ENCODE measurements around the gene SLC9A1.

SLC9A1 gene

DNA sequence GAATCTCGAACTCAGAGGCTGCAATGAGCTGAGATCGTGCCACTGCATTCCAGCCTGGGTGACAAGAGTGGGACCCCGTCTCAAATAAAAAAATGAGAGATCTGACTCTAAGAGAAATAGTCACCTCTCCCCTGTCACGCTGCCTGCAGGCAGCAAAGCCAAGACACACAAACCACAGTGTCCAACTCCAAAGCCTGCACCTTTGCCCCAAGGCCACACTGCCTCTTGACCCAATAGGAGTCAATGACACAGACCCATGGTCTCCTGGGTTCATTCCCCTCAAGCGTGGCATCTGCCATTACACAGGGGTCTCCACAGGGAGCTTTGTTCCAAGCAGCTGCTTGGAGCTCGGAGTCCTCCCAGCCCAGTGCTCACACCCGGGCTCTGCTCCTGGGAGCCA is 46.3 kb downstream of the SLC9A1 start:
- Histone ChIP-seq H3K9me3 (ENCODE audit: control insufficient read depth, insufficient read depth, low read depth, low read length) (no peaks in the 10 kb centered on the region), H3K27ac (ENCODE audit: extremely low read depth, low read depth, low read length) (no peak overlapping the region), H3K4me3 (ENCODE audit: low read depth, low read length) (no peak overlapping the region), H3K36me3 (ENCODE audit: control insufficient read depth in 2 of 2, insufficient read depth in 1 of 2, low read length in 2 of 2) (peaks cover 0 to 65% of the 10 kb centered on the region in 2 experiments; a peak in 2 of 3 replicates), H3K4me1 (ENCODE audit: control insufficient read depth, insufficient read depth, low read length) (no peaks in the 10 kb centered on the region)
- TF ChIP-seq IKZF3 (tag by site-specific recombination; IDR thresholded peaks at IDR 0.05) (no peak), ZNF335 (tag by site-specific recombination; conservative IDR thresholded peaks at IDR 0.05) (no peak), TCF7L2 (IDR thresholded peaks at IDR 0.05; ENCODE audit: borderline replicate concordance, low read depth, low read length) (no peak), ZNF404 (tag by site-specific recombination; IDR thresholded peaks at IDR 0.05) (no peak), ZNF274 (IDR thresholded peaks at IDR 0.05; ENCODE audit: low read length) (no peak), ZNF274 (tag by site-specific recombination; IDR thresholded peaks at IDR 0.05; ENCODE audit: borderline replicate concordance) (no peak), ZNF140 (tag by site-specific recombination; IDR thresholded peaks at IDR 0.05) (no peak), ZNF549 (tag by site-specific recombination; IDR thresholded peaks at IDR 0.05) (no peak), ZNF677 (tag by site-specific recombination; IDR thresholded peaks at IDR 0.05) (no peak), WT1 (tag by site-specific recombination; IDR thresholded peaks at IDR 0.05) (no peak), ZBTB1 (tag by site-specific recombination; IDR thresholded peaks at IDR 0.05) (no peak), HOXD13 (CRISPR knock-in tag; IDR thresholded peaks at IDR 0.05; ENCODE audit: borderline replicate concordance) (no peak), ZNF391 (tag by site-specific recombination; IDR thresholded peaks at IDR 0.05; ENCODE audit: borderline replicate concordance, low read depth) (no peak), OVOL3 (tag by site-specific recombination; IDR thresholded peaks at IDR 0.05) (no peak)
- POLR2A ChIA-PET, result no interaction called here
- CTCF ChIA-PET, result interaction anchor here (0.6 to 4.0 kb wide), 5 partner anchors 9 to 186 kb away, joined by 3 to 12 read pairs (median 4); no protein-coding TSS in a partner anchor

DNA sequence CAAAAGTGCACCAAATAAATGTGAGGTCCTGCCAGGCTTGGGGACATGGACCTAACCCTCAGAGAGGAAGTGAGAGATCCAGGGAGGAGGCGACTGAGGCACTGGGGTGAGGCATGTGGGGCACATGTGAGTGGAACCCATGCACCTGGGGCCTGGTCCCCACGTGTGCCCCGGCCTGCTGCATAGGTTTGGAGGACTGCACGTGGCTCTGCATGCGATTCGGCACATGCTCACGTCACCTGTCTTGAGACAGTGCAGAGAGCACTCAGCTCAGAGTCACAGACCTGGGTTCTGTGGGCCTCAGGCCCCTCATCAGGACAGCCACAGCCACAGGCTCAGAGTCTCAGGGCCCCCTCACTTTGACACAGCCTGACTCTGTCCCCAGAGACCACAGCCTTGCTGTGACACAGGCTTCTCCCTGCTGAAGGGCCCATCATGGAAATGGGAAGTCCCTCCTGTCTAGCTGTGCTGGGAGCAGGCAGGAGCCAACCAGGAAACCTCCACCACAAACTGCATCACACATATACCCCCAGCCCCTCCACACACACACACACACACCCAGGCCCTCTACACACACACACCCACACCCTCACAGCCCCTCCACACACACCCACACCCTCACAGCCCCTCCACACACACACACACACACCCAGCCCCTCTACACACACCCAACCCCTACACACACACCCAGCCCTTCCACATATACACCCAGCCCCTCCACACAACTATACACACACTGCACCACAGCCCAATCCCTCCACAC is 48.2 kb downstream of the SLC9A1 start:
- H3K36me3 ChIP-seq (ENCODE audit: control insufficient read depth in 2 of 2, insufficient read depth in 1 of 2, low read length in 2 of 2), result peaks cover 0 to 66% of the 10 kb centered on the region in 2 experiments; a peak in 1 of 3 replicates
- H3K27ac ChIP-seq (ENCODE audit: extremely low read depth, low read depth, low read length), result no peak overlapping the region
- no peaks in the 10 kb centered on the region for H3K4me1 ChIP-seq (ENCODE audit: control insufficient read depth, insufficient read depth, low read length)
- H3K9me3 ChIP-seq (ENCODE audit: control insufficient read depth, insufficient read depth, low read depth, low read length), result no peaks in the 10 kb centered on the region
- H3K4me3 ChIP-seq (ENCODE audit: low read depth, low read length), result no peak overlapping the region
- ChIA-PET CTCF (interaction anchor here (7.8 kb wide), 1 partner anchor 177 kb away, joined by 88 read pairs; no protein-coding TSS in a partner anchor), POLR2A (no interaction called here)
- peak; percentile 80 for TF ChIP-seq ZFHX2 (tag by site-specific recombination; conservative IDR thresholded peaks at IDR 0.05)
- 0 out of 2 replicates have a peak, but pooled peaks have one; percentile 27 for TF ChIP-seq IKZF3 (tag by site-specific recombination; IDR thresholded peaks at IDR 0.05)
- TF ChIP-seq, protein P1, sequence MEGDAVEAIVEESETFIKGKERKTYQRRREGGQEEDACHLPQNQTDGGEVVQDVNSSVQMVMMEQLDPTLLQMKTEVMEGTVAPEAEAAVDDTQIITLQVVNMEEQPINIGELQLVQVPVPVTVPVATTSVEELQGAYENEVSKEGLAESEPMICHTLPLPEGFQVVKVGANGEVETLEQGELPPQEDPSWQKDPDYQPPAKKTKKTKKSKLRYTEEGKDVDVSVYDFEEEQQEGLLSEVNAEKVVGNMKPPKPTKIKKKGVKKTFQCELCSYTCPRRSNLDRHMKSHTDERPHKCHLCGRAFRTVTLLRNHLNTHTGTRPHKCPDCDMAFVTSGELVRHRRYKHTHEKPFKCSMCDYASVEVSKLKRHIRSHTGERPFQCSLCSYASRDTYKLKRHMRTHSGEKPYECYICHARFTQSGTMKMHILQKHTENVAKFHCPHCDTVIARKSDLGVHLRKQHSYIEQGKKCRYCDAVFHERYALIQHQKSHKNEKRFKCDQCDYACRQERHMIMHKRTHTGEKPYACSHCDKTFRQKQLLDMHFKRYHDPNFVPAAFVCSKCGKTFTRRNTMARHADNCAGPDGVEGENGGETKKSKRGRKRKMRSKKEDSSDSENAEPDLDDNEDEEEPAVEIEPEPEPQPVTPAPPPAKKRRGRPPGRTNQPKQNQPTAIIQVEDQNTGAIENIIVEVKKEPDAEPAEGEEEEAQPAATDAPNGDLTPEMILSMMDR (tag by site-specific recombination; IDR thresholded peaks at IDR 0.05), result no peak
- TF ChIP-seq ZNF664 (tag by site-specific recombination; IDR thresholded peaks at IDR 0.05), result no peak
- no peak for TF ChIP-seq ZNF157 (tag by site-specific recombination; IDR thresholded peaks at IDR 0.05)
- TF ChIP-seq ZSCAN23 (tag by site-specific recombination; IDR thresholded peaks at IDR 0.05), result no peak
- TF ChIP-seq, protein P2, sequence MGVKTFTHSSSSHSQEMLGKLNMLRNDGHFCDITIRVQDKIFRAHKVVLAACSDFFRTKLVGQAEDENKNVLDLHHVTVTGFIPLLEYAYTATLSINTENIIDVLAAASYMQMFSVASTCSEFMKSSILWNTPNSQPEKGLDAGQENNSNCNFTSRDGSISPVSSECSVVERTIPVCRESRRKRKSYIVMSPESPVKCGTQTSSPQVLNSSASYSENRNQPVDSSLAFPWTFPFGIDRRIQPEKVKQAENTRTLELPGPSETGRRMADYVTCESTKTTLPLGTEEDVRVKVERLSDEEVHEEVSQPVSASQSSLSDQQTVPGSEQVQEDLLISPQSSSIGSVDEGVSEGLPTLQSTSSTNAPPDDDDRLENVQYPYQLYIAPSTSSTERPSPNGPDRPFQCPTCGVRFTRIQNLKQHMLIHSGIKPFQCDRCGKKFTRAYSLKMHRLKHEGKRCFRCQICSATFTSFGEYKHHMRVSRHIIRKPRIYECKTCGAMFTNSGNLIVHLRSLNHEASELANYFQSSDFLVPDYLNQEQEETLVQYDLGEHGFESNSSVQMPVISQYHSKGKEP (tag by site-specific recombination; IDR thresholded peaks at IDR 0.05), result no peak
- TF ChIP-seq ZNF600 (tag by site-specific recombination; IDR thresholded peaks at IDR 0.05), result peak; percentile 24; the same call in 1 of the 2 replicates
- TF ChIP-seq, protein P3, sequence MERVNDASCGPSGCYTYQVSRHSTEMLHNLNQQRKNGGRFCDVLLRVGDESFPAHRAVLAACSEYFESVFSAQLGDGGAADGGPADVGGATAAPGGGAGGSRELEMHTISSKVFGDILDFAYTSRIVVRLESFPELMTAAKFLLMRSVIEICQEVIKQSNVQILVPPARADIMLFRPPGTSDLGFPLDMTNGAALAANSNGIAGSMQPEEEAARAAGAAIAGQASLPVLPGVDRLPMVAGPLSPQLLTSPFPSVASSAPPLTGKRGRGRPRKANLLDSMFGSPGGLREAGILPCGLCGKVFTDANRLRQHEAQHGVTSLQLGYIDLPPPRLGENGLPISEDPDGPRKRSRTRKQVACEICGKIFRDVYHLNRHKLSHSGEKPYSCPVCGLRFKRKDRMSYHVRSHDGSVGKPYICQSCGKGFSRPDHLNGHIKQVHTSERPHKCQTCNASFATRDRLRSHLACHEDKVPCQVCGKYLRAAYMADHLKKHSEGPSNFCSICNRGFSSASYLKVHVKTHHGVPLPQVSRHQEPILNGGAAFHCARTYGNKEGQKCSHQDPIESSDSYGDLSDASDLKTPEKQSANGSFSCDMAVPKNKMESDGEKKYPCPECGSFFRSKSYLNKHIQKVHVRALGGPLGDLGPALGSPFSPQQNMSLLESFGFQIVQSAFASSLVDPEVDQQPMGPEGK (tag by site-specific recombination; IDR thresholded peaks at IDR 0.05), result 0 out of 2 replicates have a peak, but pooled peaks have one; percentile 20
- no peak for TF ChIP-seq ZNF701 (tag by site-specific recombination; IDR thresholded peaks at IDR 0.05)
- no peak for TF ChIP-seq ZNF776 (tag by site-specific recombination; IDR thresholded peaks at IDR 0.05; ENCODE audit: borderline replicate concordance)
- no peak for TF ChIP-seq ZNF366 (tag by site-specific recombination; conservative IDR thresholded peaks at IDR 0.05)
- TF ChIP-seq ZNF510 (tag by site-specific recombination; IDR thresholded peaks at IDR 0.05; ENCODE audit: insufficient replicate concordance), result no peak
- TF ChIP-seq KLF1 (tag by site-specific recombination; IDR thresholded peaks at IDR 0.05), result peak; percentile 40
- TF ChIP-seq ZFP69B (tag by site-specific recombination; IDR thresholded peaks at IDR 0.05), result no peak
- peak; percentile 74; the same call in 1 of the 2 replicates for TF ChIP-seq EGR2 (tag by site-specific recombination; IDR thresholded peaks at IDR 0.05; ENCODE audit: low read depth)

Data from HEK293 (cell line).